Measurements from ENCODE around the gene PTGDS. TPM values are rescaled to one million over a fixed set of nuclear protein-coding genes. Genes with fewer than 3 reads are reported as not detected.

Gene PTGDS
- total and polyA plus RNA-seq, 2 donors (not counting 1 experiment from before 2014, with no cell fraction given), result 0.13 TPM; not detected in 1

- Histone ChIP-seq H3K36me3 (replicated peaks in 1 of 2; ENCODE audit: control extremely low read depth in 1 of 2, control insufficient read depth in 1 of 2, extremely low read depth in 1 of 2, insufficient read depth in 2 of 2, low read length in 1 of 2) (no peaks in the 10 kb centered on the region), H3K4me2 (replicated peaks; ENCODE audit: low read depth, low read length, poor library complexity, severe bottlenecking) (no peak overlapping the region), H3K4me1 (ENCODE audit: control insufficient read depth in 2 of 2, insufficient read depth in 2 of 2, low read length in 2 of 2) (peaks cover 6 to 11% of the 10 kb centered on the region in 2 donors), H4K20me1 (ENCODE audit: control insufficient read depth, insufficient read depth, low read length, poor library complexity, severe bottlenecking) (no peaks in the 10 kb centered on the region), H3K4me3 (ENCODE audit: control extremely low read depth in 1 of 5, extremely low read depth in 1 of 5, insufficient read depth in 1 of 5, low read depth in 2 of 5, low read length in 4 of 5) (no peak overlapping the region), H3K79me2 (ENCODE audit: control insufficient read depth, insufficient read depth, low read length) (no peaks in the 10 kb centered on the region), H3K27me3 (replicated peaks in 1 of 4; ENCODE audit: control extremely low read depth in 1 of 4, control insufficient read depth in 3 of 4, insufficient read depth in 4 of 4, low read length in 3 of 4) (peaks cover 0 to 76% (median 17%) of the 10 kb centered on the region in 4 experiments), H3K27ac (ENCODE audit: low read length in 2 of 2) (no peak overlapping the region), H2AFZ (ENCODE audit: insufficient read depth, low read depth, low read length, poor library complexity, severe bottlenecking) (no peak overlapping the region), H3K9ac (ENCODE audit: low read length) (no peak overlapping the region), H3K9me3 (ENCODE audit: control extremely low read depth in 1 of 3, control insufficient read depth in 2 of 3, insufficient read depth in 1 of 3, low read length in 2 of 3) (peaks cover 0 to 13% (median 0%) of the 10 kb centered on the region in 3 donors)
- DNase-seq, result no peak
- no peak overlapping the region for H3K27ac Mint-ChIP-seq
- ChIA-PET CTCF (no interaction called here), POLR2A (no interaction called here)
- no peaks in the 10 kb centered on the region for H3K9me3 Mint-ChIP-seq (ENCODE audit: insufficient read depth)
- 86% methylated on average over 25 of the region's 26 CpGs for WGBS (ENCODE audit: insufficient coverage)
- intact Hi-C loops (cut with micrococcal nuclease), result no loop called here
- TF ChIP-seq CTCF (IDR thresholded peaks at IDR 0.05) (no peak), EZH2 (IDR thresholded peaks at IDR 0.05; ENCODE audit: borderline replicate concordance, insufficient read depth, low read depth, low read length, poor library complexity, severe bottlenecking) (no peak)
- no peak for ATAC-seq (ENCODE audit: low read depth)
- peaks cover 7% of the 10 kb centered on the region for H3K4me1 Mint-ChIP-seq
- no peak overlapping the region for H3K4me3 Mint-ChIP-seq
- peaks cover 19% of the 10 kb centered on the region for H3K27me3 Mint-ChIP-seq
These were observed 2.7 kb downstream of the PTGDS start for GRCh38 chr9:136979769-136980587.

Measured in B cell (primary cell).